ENCODE measurements around the gene ZNF354C.

The ZNF354C gene

GRCh38 chr5:179126506-179126991, 66.4 kb downstream of the ZNF354C start:
- DNase-seq (ENCODE audit: extremely low read depth in 1 of 2, low read depth in 1 of 2) = no peak

GRCh38 chr5:179127136-179128040, 67.2 kb downstream of the ZNF354C start:
- no peak for DNase-seq (ENCODE audit: extremely low read depth in 1 of 2, low read depth in 1 of 2)

- no peak for DNase-seq (ENCODE audit: extremely low read depth in 1 of 2, low read depth in 1 of 2)
These were observed 67.8 kb downstream of the ZNF354C start for GRCh38 chr5:179128041-179128365.

- no peak for DNase-seq (ENCODE audit: extremely low read depth in 1 of 2, low read depth in 1 of 2)
These were observed 68.8 kb downstream of the ZNF354C start for GRCh38 chr5:179128976-179129375.

GRCh38 chr5:179129607-179130071, 69.5 kb downstream of the ZNF354C start:
- no peak for DNase-seq (ENCODE audit: extremely low read depth in 1 of 2, low read depth in 1 of 2)

GRCh38 chr5:179130101-179130681, 70.0 kb downstream of the ZNF354C start:
- no peak for DNase-seq (ENCODE audit: extremely low read depth in 1 of 2, low read depth in 1 of 2)

GRCh38 chr5:179131321-179131835, 71.2 kb downstream of the ZNF354C start:
- no peak for DNase-seq (ENCODE audit: extremely low read depth in 1 of 2, low read depth in 1 of 2)

GRCh38 chr5:179131886-179132585, 71.9 kb downstream of the ZNF354C start:
- DNase-seq (ENCODE audit: extremely low read depth in 1 of 2, low read depth in 1 of 2) = no peak

- DNase-seq (ENCODE audit: extremely low read depth in 1 of 2, low read depth in 1 of 2) = no peak
These were observed 72.6 kb downstream of the ZNF354C start for GRCh38 chr5:179132586-179133355.
